Muscle of arm (tissue), 12 donors: ENCODE measurements around the gene SLC6A19. TPM values are rescaled to one million over a fixed set of nuclear protein-coding genes. Genes with fewer than 3 reads are reported as not detected.

Experiments used
- DNase-seq: peaks from one replicate; pipeline ENCODE4 v3.0.0-alpha.2; 2013
- polyA plus RNA-seq, 12 donors: library from polyadenylated mRNA; unstranded; fragments of 120-200 nt; gene quantifications; one replicate each; pipeline ENCODE4 v1.2.1, GENCODE V29; 2013; ENCODE audit not compliant: insufficient read length in 12 of 12

SLC6A19 gene
- polyA plus RNA-seq, 12 donors = 0.03 to 5.2 (median 0.07) TPM; not detected in 5

DNA sequence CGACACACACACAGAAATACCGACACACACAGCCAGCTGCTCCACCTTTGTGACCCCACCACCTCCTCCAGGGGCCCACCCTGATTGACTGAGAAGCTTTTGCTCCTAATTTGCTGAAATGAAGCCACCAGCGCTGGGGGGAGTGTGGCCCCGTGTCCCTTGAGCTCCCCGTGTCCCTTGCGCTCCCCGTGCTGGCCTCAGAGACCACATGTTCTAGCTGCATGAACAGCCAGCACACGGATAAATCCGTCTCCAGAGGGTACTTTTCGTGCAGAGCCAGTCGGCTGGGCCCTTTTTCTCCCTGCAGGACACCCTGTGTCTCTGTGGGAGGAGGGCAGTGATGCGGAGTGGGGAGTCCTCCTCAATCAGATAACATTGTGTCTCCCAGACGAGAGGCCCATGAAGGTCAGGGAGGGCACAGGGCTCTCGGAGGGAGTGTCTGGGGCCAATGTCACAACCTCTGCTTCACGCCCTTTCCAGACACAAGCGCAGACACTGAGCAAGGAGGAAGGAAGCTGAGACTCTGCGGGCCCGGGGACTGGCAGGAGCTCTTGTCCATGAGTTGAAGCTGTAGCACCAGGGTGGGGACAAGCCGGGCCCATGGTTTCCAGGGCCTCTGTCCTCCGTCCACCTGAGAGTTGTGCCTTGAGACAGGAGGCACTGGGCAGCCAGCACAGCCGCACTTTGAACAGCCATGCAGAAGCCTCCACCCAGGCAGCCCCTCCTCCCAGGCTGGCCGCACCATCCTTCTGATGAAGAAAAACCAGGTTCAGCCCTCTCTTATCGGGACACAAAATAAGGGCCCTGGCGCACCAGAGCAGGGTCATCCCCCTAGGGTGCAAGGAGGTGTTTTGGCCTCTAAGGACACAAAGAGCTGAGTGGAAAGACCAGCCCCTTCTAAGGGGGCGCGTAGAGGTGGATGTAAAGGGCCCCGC, 36.4 kb upstream of the SLC6A19 start:
- no peak for DNase-seq

GRCh38 chr5:1165864-1166263, 35.5 kb upstream of the SLC6A19 start:
- DNase-seq = no peak

DNA sequence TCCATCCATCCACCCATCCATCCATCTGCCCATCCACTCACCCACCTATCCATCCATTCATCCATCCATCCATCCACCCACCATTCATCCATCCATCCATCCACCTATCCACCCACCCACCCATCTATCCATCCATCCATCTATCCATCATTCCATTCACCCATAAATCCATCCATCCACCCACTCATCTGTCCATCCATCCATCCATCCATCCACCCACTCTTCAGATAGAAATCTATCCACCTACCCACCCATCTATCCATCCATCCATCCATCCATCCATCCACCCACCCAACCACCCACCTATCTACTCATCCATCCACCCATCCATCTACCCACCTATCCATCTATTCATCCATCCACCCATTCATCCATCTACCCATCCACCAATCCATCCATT, 35.0 kb upstream of the SLC6A19 start:
- no peak for DNase-seq

DNA sequence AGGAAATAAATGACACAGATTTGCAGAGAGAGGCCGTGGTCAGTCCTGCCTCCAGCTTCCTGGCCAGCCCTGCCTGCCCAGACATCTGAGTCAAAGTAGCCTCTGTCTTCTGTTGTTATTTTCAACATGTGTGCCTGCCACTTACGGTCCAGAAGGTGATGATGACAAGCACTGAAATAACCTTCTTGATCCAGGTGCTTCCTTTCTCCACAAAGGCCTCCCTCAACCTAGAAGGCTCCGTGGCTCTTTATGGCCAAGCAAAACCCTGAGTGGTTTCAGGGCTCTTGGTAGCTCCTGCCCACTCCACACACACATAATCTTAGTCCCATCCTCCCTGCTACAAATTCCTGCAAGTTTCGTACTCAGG, 34.1 kb upstream of the SLC6A19 start:
- DNase-seq = no peak

- peak; percentile 75 for DNase-seq
Observed at GRCh38 chr5:1167728-1168709, 33.4 kb upstream of the SLC6A19 start.

GRCh38 chr5:1168796-1169195, 32.6 kb upstream of the SLC6A19 start:
- DNase-seq = no peak

DNA sequence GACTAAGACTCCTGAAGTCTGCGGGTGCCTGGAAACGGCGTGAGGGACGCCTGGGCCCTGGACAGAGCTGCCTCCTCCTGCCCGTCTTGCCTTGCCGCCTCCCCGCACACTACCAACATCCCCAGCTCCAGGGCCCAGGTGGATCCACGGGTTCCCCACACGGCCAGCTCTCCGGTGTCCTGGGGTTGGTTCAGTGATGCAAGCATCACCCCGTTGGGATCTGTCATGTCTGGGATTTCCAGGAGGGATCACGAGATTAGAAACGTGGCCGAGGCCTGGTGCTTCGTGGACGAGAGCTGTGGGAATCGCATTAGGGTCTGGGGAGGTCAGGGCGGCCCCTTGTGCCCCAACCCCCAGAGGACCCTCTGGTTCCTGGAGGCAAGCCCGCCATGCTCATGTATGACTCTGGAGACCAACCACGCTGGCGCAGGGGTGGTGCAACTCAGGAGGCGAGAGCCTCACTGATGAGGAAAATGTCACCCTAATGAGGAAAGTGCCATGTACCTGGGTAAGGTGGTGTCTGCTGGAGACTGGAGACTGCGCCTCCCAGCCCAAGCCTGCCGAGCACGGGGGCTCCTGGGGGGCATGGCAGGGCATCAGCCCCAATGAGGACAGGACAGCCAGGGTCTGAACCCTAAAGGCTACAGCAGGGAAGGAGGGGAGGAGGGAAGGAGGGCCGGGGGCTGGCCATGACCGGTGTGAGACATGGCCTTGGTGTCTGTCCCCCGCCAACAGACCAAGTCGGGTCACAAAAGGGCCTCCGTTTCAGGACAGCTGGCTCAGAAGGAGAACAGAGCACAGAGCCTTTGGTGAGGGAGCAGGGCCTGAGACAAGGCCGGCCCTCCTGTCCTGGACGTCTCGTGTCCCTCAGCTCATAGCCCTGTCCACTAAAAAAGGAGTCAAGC, 31.9 kb upstream of the SLC6A19 start:
- no peak for DNase-seq

- no peak for DNase-seq
Observed at GRCh38 chr5:1171340-1171941, 30.0 kb upstream of the SLC6A19 start.

GRCh38 chr5:1172007-1172581, 29.3 kb upstream of the SLC6A19 start:
- DNase-seq = no peak

- DNase-seq = no peak
Observed at GRCh38 chr5:1172670-1173404, 28.6 kb upstream of the SLC6A19 start.

DNA sequence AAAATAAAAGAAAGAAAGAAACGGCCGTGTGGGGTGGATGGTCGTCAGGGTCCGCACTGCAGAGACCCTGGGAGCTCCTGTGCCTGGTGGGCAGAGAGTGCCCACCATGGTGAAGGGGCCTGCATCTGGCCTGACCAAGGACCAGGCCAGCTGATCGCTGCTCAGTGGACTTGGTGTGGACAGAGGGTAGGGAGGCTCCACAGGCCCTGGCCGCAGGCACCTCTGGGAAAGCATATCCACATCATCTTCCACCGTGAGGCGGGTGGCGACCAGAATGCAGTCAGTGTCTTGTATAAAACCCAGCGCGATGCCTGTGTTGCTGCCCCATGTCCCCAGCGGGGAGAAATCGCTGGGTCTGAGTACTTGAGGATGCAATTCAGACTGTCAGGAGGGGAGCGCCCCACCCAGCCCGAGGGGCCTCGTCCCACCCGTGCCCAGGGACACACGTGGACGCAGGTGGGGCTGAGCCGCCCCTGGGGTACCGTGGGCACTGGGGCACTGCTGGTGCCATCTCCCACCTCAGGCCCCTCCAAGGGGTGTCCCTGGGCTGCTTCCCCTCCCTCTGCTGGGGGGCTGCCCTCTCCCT, 27.8 kb upstream of the SLC6A19 start:
- no peak for DNase-seq

DNA sequence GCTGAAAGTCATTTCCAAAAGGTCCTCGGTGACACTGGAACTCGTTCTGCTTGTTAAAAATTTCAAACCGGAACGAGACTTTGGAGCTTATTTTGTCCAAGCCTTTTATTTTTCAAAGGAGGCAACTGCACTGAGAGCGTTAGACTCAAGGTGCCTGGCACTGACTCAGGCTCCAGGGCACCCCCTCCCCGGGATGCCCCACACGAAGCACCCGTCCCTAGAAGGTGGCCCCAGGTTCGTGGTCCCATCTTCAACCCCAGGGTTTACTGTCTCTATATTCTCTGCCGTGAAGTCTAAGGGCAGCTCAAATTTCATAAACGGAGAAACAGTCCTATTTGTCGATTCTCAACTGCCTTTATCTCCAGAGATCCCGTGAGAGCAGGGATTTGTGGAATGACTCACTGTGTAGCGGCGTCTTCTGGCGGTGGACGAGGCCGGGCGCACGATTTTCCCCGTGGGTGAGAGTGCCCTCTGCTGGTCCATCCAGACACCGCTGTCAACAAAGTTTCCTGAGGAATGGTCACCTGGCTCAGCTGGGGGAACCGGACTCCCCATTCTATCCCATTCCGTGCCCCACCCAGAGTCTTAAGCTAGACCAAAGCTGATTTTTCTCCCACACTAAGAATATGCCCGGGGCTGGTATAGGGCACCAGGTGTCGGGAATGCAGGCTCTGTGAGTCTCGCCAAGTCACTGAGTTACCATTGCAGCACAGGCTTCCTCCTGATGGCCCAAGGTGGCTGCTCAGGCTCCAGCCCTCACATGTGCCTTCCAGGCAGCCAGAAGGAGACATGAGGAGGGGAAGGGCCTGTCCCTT, 27.1 kb upstream of the SLC6A19 start:
- peak; percentile 43 for DNase-seq

GRCh38 chr5:1175015-1175414, 26.4 kb upstream of the SLC6A19 start:
- DNase-seq = no peak

- DNase-seq = no peak
Observed at GRCh38 chr5:1175801-1176472, 25.5 kb upstream of the SLC6A19 start.

GRCh38 chr5:1176473-1177391, 24.7 kb upstream of the SLC6A19 start:
- DNase-seq = no peak

DNA sequence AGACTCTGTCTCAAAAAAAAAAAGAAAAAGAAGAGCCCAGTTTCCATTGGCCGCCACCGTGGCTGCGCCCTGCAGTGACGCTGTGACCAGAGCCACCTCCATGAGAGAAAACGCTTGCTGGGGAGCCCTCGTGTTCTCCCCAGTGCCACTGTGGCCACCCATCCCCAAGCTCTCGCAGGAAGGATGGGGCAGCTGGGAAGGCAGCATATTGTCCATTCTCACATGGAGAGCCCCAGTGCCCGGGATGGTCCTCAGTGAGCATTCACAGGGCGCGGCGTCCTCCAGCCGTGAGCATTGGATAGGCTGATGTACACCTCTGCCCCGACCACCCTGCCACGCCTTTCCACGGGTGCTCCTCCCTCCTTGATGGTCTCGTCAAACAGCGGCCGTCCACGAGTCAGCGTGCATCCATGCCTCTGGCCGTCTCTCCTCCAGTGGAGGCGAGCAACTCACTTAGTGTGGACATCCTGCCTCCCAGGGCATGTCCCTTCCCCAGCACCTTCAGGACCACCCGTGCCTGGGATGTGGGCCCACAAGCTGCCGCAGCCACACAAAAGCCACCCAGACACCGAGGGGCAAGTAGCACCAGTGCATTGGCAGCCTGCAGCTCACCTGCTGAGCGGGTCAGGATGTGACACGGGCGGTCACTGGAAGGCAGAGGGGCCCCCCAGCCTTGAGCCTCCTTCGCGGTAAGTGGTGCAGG, 23.4 kb upstream of the SLC6A19 start:
- DNase-seq = no peak
